CD4-positive, alpha-beta T cell treated with Interleukin-17A for 4 hours (primary cell): ENCODE results near the gene SHROOM4.
A peak's percentile ranks its signal among the peaks of the same experiment; 100 is the strongest.

ENCODE experiments used
- DNase-seq: peaks from one replicate; pipeline ENCODE4 v3.0.0-alpha.2; 2020; ENCODE audit warnings: mixed read lengths

The SHROOM4 gene

GRCh38 chrX:50707405-50707804 is 106.6 kb downstream of the SHROOM4 start:
- DNase-seq, result no peak

GRCh38 chrX:50705042-50705441 is 109.0 kb downstream of the SHROOM4 start:
- no peak for DNase-seq

GRCh38 chrX:50704360-50704759 is 109.6 kb downstream of the SHROOM4 start:
- no peak for DNase-seq

GRCh38 chrX:50700921-50701320 is 113.1 kb downstream of the SHROOM4 start:
- DNase-seq, result no peak

- DNase-seq, result no peak
These were observed 115.0 kb downstream of the SHROOM4 start for GRCh38 chrX:50698944-50699343.

- DNase-seq, result no peak
These were observed 116.3 kb downstream of the SHROOM4 start for GRCh38 chrX:50697691-50698090.

- DNase-seq, result peak; percentile 6
These were observed 122.2 kb downstream of the SHROOM4 start for GRCh38 chrX:50691820-50692219.

GRCh38 chrX:50684871-50685270 is 129.1 kb downstream of the SHROOM4 start:
- DNase-seq, result no peak

- no peak for DNase-seq
These were observed 133.0 kb downstream of the SHROOM4 start for GRCh38 chrX:50680990-50681389.

- no peak for DNase-seq
These were observed 136.2 kb downstream of the SHROOM4 start for GRCh38 chrX:50677789-50678188.

- no peak for DNase-seq
These were observed 142.3 kb downstream of the SHROOM4 start for GRCh38 chrX:50671661-50672060.

- no peak for DNase-seq
These were observed 145.1 kb downstream of the SHROOM4 start for GRCh38 chrX:50668860-50669259.

- no peak for DNase-seq
These were observed 165.8 kb downstream of the SHROOM4 start for GRCh38 chrX:50648156-50648555.

- no peak for DNase-seq
These were observed 169.5 kb downstream of the SHROOM4 start for GRCh38 chrX:50644496-50644895.

- DNase-seq, result no peak
These were observed 170.4 kb downstream of the SHROOM4 start for GRCh38 chrX:50643525-50644137.

- DNase-seq, result peak; percentile 3
These were observed 175.9 kb downstream of the SHROOM4 start for GRCh38 chrX:50638123-50638522.

- DNase-seq, result no peak
These were observed 178.1 kb downstream of the SHROOM4 start for GRCh38 chrX:50635817-50636365.

- DNase-seq, result no peak
These were observed 178.8 kb downstream of the SHROOM4 start for GRCh38 chrX:50635162-50635561.

- no peak for DNase-seq
These were observed 184.2 kb downstream of the SHROOM4 start for GRCh38 chrX:50629774-50630173.

GRCh38 chrX:50627696-50628095 is 186.3 kb downstream of the SHROOM4 start:
- no peak for DNase-seq

- DNase-seq, result no peak
These were observed 187.6 kb downstream of the SHROOM4 start for GRCh38 chrX:50626432-50626831.

- no peak for DNase-seq
These were observed 191.2 kb downstream of the SHROOM4 start for GRCh38 chrX:50622751-50623150.

- DNase-seq, result no peak
These were observed 195.0 kb downstream of the SHROOM4 start for GRCh38 chrX:50618788-50619558.

GRCh38 chrX:50617183-50617582 is 196.8 kb downstream of the SHROOM4 start:
- DNase-seq, result no peak
